HepG2 (cell line): ENCODE measurements around the gene TRPT1. TPM values are rescaled to one million over a fixed set of nuclear protein-coding genes. Genes with fewer than 3 reads are reported as not detected.
A peak's percentile ranks its signal among the peaks of the same experiment; 100 is the strongest.

ENCODE experiments used
- ETS1 ChIP-seq: sonication (generic); formaldehyde crosslinking; IDR thresholded peaks from 2 replicates; pipeline ENCODE4 v1.4.0; 2020; ENCODE audit warnings: missing genetic modification reagents
- ZC3H13 ChIP-seq: sonication (generic); formaldehyde crosslinking; IDR thresholded peaks from 2 replicates; pipeline ENCODE4 v1.8.1; 2023; ENCODE audit warnings: mild to moderate bottlenecking, missing genetic modification reagents, moderate library complexity
- ZHX2 ChIP-seq, 2 experiments: sonication (generic) in 1 of 2; formaldehyde crosslinking in 1 of 2; IDR thresholded peaks; 2 replicates each; pipeline versions ENCODE4 v1.6.1 to v1.9.0; 2014 to 2022; ENCODE audit warnings: antibody characterized with exemption in 1 of 2, borderline replicate concordance in 1 of 2, inconsistent platforms in 1 of 2, low read depth in 1 of 2, missing genetic modification reagents in 1 of 2
- ZNF136 ChIP-seq: sonication (generic); formaldehyde crosslinking; IDR thresholded peaks from 2 replicates; pipeline ENCODE4 v1.8.1; 2022; ENCODE audit warnings: low read depth, mild to moderate bottlenecking, moderate library complexity, missing genetic modification reagents
- ZNF44 ChIP-seq: sonication (generic); formaldehyde crosslinking; IDR thresholded peaks from 2 replicates; pipeline ENCODE4 v1.5.1; 2020; ENCODE audit warnings: mild to moderate bottlenecking, missing genetic modification reagents
- ZNF468 ChIP-seq: sonication (generic); formaldehyde crosslinking; IDR thresholded peaks from 2 replicates; pipeline ENCODE4 v1.8.0; 2022; ENCODE audit warnings: mild to moderate bottlenecking, moderate library complexity, missing genetic modification reagents
- ZNF558 ChIP-seq: sonication (generic); formaldehyde crosslinking; IDR thresholded peaks from 2 replicates; pipeline ENCODE4 v1.9.0; 2022; ENCODE audit warnings: mild to moderate bottlenecking, missing genetic modification reagents, borderline replicate concordance
- ZNF614 ChIP-seq: IDR thresholded peaks from 2 replicates; pipeline ENCODE4 v1.6.1; 2018; ENCODE audit warnings: missing biosample characterization, missing genetic modification reagents, inconsistent platforms, borderline replicate concordance
- polyA plus RNA-seq, 8 experiments: library from polyadenylated mRNA; depleted of rRNA in 3 of 8; stranded (reverse) in 7 of 8; unstranded in 1 of 8; fragments of >200 nt; fragmentation: Illumina TruSeq in 4 of 8; extraction: Trizol in 4 of 8; gene quantifications; 2 replicates each; pipeline versions ENCODE4 v1.2.1 to v1.2.3, GENCODE V29; 2011 to 2016; ENCODE audit warnings: low read depth in 4 of 8, missing spikeins in 1 of 8, mixed read lengths in 1 of 8; ENCODE audit not compliant: insufficient read depth in 1 of 8
- total RNA-seq, 5 experiments: library from RNA; depleted of rRNA; stranded (reverse); fragments of >200 nt; fragmentation: Illumina TruSeq; extraction: Trizol; gene quantifications; 2 replicates each; pipeline ENCODE4 v1.2.3, GENCODE V29; 2016; ENCODE audit warnings: low read depth in 1 of 5
- TF ChIP-seq, protein P1 (sequence below): sonication (generic); formaldehyde crosslinking; IDR thresholded peaks from 2 replicates; pipeline ENCODE4 v1.4.0; 2020; ENCODE audit warnings: missing genetic modification reagents
- TF ChIP-seq, protein P2 (sequence below): IDR thresholded peaks from 2 replicates; pipeline ENCODE4 v1.6.1; 2016; ENCODE audit warnings: missing biosample characterization, missing genetic modification reagents, low read depth
- TF ChIP-seq, protein P3 (sequence below): sonication (generic); formaldehyde crosslinking; IDR thresholded peaks from 2 replicates; pipeline ENCODE4; 2020; ENCODE audit warnings: missing genetic modification reagents, mild to moderate bottlenecking, borderline replicate concordance

Gene TRPT1
- total and polyA plus RNA-seq, 2 of the 13 experiments (the other 11 are each of a cell fraction or from before 2014, with no cell fraction given): 24.8 to 40.7 TPM

GRCh38 chr11:64185175-64185692 lies 40.8 kb downstream of the TRPT1 start (continued):
- TF ChIP-seq, protein P1, sequence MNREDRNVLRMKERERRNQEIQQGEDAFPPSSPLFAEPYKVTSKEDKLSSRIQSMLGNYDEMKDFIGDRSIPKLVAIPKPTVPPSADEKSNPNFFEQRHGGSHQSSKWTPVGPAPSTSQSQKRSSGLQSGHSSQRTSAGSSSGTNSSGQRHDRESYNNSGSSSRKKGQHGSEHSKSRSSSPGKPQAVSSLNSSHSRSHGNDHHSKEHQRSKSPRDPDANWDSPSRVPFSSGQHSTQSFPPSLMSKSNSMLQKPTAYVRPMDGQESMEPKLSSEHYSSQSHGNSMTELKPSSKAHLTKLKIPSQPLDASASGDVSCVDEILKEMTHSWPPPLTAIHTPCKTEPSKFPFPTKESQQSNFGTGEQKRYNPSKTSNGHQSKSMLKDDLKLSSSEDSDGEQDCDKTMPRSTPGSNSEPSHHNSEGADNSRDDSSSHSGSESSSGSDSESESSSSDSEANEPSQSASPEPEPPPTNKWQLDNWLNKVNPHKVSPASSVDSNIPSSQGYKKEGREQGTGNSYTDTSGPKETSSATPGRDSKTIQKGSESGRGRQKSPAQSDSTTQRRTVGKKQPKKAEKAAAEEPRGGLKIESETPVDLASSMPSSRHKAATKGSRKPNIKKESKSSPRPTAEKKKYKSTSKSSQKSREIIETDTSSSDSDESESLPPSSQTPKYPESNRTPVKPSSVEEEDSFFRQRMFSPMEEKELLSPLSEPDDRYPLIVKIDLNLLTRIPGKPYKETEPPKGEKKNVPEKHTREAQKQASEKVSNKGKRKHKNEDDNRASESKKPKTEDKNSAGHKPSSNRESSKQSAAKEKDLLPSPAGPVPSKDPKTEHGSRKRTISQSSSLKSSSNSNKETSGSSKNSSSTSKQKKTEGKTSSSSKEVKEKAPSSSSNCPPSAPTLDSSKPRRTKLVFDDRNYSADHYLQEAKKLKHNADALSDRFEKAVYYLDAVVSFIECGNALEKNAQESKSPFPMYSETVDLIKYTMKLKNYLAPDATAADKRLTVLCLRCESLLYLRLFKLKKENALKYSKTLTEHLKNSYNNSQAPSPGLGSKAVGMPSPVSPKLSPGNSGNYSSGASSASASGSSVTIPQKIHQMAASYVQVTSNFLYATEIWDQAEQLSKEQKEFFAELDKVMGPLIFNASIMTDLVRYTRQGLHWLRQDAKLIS (CRISPR knock-in tag): no peak
- TF ChIP-seq ZNF136 (CRISPR knock-in tag) (peak; percentile 94), ZNF558 (peak; percentile 99), ETS1 (CRISPR knock-in tag) (no peak), ZNF44 (peak; percentile 99), ZNF468 (CRISPR knock-in tag) (0 out of 2 replicates have a peak, but pooled peaks have one; percentile 64), ZHX2 (IDR thresholded peaks at IDR 0.05; ENCODE audit: low read depth) (0 out of 2 replicates have a peak, but pooled peaks have one; percentile 26), ZHX2 (CRISPR knock-in tag; IDR thresholded peaks at IDR 0.05; ENCODE audit: borderline replicate concordance) (peak; percentile 43; the same call in 1 of the 2 replicates), ZNF614 (peak; percentile 48; the same call in 1 of the 2 replicates), ZC3H13 (CRISPR knock-in tag) (peak; percentile 86; the same call in 1 of the 2 replicates)
- TF ChIP-seq, protein P2, sequence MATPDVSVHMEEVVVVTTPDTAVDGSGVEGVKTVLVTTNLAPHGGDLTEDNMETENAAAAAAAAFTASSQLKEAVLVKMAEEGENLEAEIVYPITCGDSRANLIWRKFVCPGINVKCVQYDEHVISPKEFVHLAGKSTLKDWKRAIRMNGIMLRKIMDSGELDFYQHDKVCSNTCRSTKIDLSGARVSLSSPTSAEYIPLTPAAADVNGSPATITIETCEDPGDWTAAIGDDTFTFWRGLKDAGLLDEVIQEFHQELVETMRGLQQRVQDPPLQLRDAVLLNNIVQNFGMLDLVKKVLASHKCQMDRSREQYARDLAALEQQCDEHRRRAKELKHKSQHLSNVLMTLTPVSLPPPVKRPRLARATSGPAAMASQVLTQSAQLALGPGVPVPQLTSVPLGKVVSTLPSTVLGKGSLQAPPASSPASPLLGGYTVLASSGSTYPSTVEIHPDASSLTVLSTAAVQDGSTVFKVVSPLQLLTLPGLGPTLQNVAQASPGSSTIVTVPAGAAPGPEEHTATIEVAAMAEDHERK: no peak
- TF ChIP-seq, protein P3, sequence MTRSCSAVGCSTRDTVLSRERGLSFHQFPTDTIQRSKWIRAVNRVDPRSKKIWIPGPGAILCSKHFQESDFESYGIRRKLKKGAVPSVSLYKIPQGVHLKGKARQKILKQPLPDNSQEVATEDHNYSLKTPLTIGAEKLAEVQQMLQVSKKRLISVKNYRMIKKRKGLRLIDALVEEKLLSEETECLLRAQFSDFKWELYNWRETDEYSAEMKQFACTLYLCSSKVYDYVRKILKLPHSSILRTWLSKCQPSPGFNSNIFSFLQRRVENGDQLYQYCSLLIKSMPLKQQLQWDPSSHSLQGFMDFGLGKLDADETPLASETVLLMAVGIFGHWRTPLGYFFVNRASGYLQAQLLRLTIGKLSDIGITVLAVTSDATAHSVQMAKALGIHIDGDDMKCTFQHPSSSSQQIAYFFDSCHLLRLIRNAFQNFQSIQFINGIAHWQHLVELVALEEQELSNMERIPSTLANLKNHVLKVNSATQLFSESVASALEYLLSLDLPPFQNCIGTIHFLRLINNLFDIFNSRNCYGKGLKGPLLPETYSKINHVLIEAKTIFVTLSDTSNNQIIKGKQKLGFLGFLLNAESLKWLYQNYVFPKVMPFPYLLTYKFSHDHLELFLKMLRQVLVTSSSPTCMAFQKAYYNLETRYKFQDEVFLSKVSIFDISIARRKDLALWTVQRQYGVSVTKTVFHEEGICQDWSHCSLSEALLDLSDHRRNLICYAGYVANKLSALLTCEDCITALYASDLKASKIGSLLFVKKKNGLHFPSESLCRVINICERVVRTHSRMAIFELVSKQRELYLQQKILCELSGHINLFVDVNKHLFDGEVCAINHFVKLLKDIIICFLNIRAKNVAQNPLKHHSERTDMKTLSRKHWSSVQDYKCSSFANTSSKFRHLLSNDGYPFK (CRISPR knock-in tag): peak; percentile 86
